ENCODE results near the gene SLC16A2. TPM values are rescaled to one million over a fixed set of nuclear protein-coding genes. Genes with fewer than 3 reads are reported as not detected.

Gene SLC16A2
- total and polyA plus RNA-seq, 10 of the 15 experiments (the other 5 are each of a cell fraction or from before 2014, with no cell fraction given) = 0.08 to 0.13 TPM; not detected in 8

- TF ChIP-seq CUX1 (IDR thresholded peaks at IDR 0.05; ENCODE audit: insufficient replicate concordance, low read depth, low read length) (no peak), ATF2 (IDR thresholded peaks at IDR 0.05; ENCODE audit: low read length) (no peak), CREB1 (IDR thresholded peaks at IDR 0.05; ENCODE audit: low read depth) (no peak), CREM (IDR thresholded peaks at IDR 0.05; ENCODE audit: low read depth) (no peak)
These were observed 5.3 kb downstream of the SLC16A2 start (continued) for GRCh38 chrX:74426615-74427014.

- ChIA-PET POLR2A (no interaction called here), CTCF (no interaction called here), RAD21 (ENCODE audit: unreplicated experiment) (no interaction called here)
- TF ChIP-seq ASH2L (IDR thresholded peaks at IDR 0.05; ENCODE audit: borderline replicate concordance, low read depth) (no peak), ESRRA (IDR thresholded peaks at IDR 0.05; ENCODE audit: low read length) (no peak), RAD21 (IDR thresholded peaks at IDR 0.05; ENCODE audit: insufficient read depth, low read depth, low read length) (no peak), YY1 (IDR thresholded peaks at IDR 0.05; ENCODE audit: low read depth, low read length) (no peak), ZBED1 (IDR thresholded peaks at IDR 0.05; ENCODE audit: borderline replicate concordance) (no peak), IRF5 (IDR thresholded peaks at IDR 0.05; ENCODE audit: borderline replicate concordance) (no peak), SREBF1 (IDR thresholded peaks at IDR 0.05; ENCODE audit: low read length) (no peak), YBX1 (IDR thresholded peaks at IDR 0.05) (no peak), SUPT20H (IDR thresholded peaks at IDR 0.05; ENCODE audit: borderline replicate concordance, control insufficient read depth, low read depth, low read length) (no peak), SMARCA5 (IDR thresholded peaks at IDR 0.05) (no peak), USF2 (IDR thresholded peaks at IDR 0.05; ENCODE audit: borderline replicate concordance, low read depth, low read length) (no peak), IRF4 (IDR thresholded peaks at IDR 0.05; ENCODE audit: low read depth, low read length) (no peak), RB1 (IDR thresholded peaks at IDR 0.05; ENCODE audit: borderline replicate concordance) (no peak)
These were observed 10.5 kb downstream of the SLC16A2 start for GRCh38 chrX:74431797-74432196.

More at GRCh38 chrX:74431797-74432196, 10.5 kb downstream of the SLC16A2 start:
- Histone ChIP-seq H3K79me2 (ENCODE audit: control insufficient read depth, insufficient read depth, low read length) (no peaks in the 10 kb centered on the region), H3K9me3 (replicated peaks; ENCODE audit: control insufficient read depth, insufficient read depth, low read length) (no peaks in the 10 kb centered on the region), H3K36me3 (ENCODE audit: control insufficient read depth in 2 of 2, insufficient read depth in 2 of 2, low read length in 1 of 2) (no peaks in the 10 kb centered on the region), H4K20me1 (ENCODE audit: control insufficient read depth, insufficient read depth) (no peaks in the 10 kb centered on the region), H3K27ac (ENCODE audit: control insufficient read depth, insufficient read depth) (no peak overlapping the region), H3K27me3 (replicated peaks in 1 of 2; ENCODE audit: control insufficient read depth in 2 of 2, insufficient read depth in 2 of 2, low read length in 1 of 2) (no peaks in the 10 kb centered on the region; a peak in 1 of 4 replicates), H3K4me2 (ENCODE audit: control insufficient read depth, insufficient read depth) (no peak overlapping the region), H3K4me3 (no peak overlapping the region), H2AFZ (ENCODE audit: control insufficient read depth, low read depth, low read length) (no peak overlapping the region), H3K4me1 (ENCODE audit: control insufficient read depth, insufficient read depth, low read length) (no peaks in the 10 kb centered on the region), H3K9ac (ENCODE audit: control insufficient read depth, insufficient read depth, low read length) (no peak overlapping the region)
- SMC1A ChIA-PET (ENCODE audit: uncharacterized antibody, unreplicated experiment) = no interaction called here
- no peak for DNase-seq (ENCODE audit: low read depth, low spot score)
- 0% methylated on average over 2 of the region's 2 CpGs for WGBS (ENCODE audit: insufficient coverage, insufficient replicate concordance, low lambda C conversion rate, missing lambda C conversion rate)
- BruUV-seq (replicated peaks) = no TSS peak
- no peak for ATAC-seq
- no peak for FAIRE-seq
- intact Hi-C loops (cut with micrococcal nuclease; ENCODE audit: unreplicated experiment) = no loop called here
- in situ Hi-C loops (cut with MboI) = no loop called here
